Measurements from ENCODE around the gene TMEM9B. TPM values are rescaled to one million over a fixed set of nuclear protein-coding genes. Genes with fewer than 3 reads are reported as not detected.
"Not testable (repeated sequence)": the region's sequence is repeated elsewhere in the genome, so short reads cannot be mapped to it uniquely, and the experiment has no call there.

The TMEM9B gene
- total RNA-seq, 3 donors from 2014 or later, result 37.1 to 68.8 (median 47.5) TPM

- no peak overlapping the region for H3K4me3 ChIP-seq
- no peak overlapping the region for H3K27ac ChIP-seq
- no peaks in the 10 kb centered on the region for H3K9me3 ChIP-seq
- intact Hi-C loops (cut with DNase I; ENCODE audit: low total_unique reads), result no loop called here
- H3K36me3 ChIP-seq, result no peaks in the 10 kb centered on the region
- TF ChIP-seq CTCF (IDR thresholded peaks at IDR 0.05) (no peak), POLR2AphosphoS5 (IDR thresholded peaks at IDR 0.05) (no peak), POLR2A (IDR thresholded peaks at IDR 0.05) (no peak)
- no peaks in the 10 kb centered on the region for H3K27me3 ChIP-seq
- no peak for DNase-seq (ENCODE audit: low spot score in 2 of 2)
- no peaks in the 10 kb centered on the region for H3K4me1 ChIP-seq
Observed at GRCh38 chr11:8987446-8987845, 23.2 kb upstream of the TMEM9B start.

- intact Hi-C loops (cut with DNase I; ENCODE audit: low total_unique reads), result not testable (repeated sequence)
Observed at GRCh38 chr11:8986772-8987171, 22.5 kb upstream of the TMEM9B start.

GRCh38 chr11:8985462-8985861 lies 21.2 kb upstream of the TMEM9B start:
- no peak for TF ChIP-seq POLR2AphosphoS5 (IDR thresholded peaks at IDR 0.05)
- no peak for TF ChIP-seq POLR2A (IDR thresholded peaks at IDR 0.05)
- TF ChIP-seq CTCF (IDR thresholded peaks at IDR 0.05), result no peak
- Histone ChIP-seq H3K27ac (no peak overlapping the region), H3K4me1 (no peaks in the 10 kb centered on the region), H3K4me3 (no peak overlapping the region), H3K9me3 (no peaks in the 10 kb centered on the region), H3K36me3 (no peaks in the 10 kb centered on the region), H3K27me3 (no peaks in the 10 kb centered on the region)
- DNase-seq (ENCODE audit: low spot score in 2 of 2), result no peak
- intact Hi-C loops (cut with DNase I; ENCODE audit: low total_unique reads), result no loop called here

More at GRCh38 chr11:8986772-8987171, 22.5 kb upstream of the TMEM9B start:
- DNase-seq (ENCODE audit: low spot score in 2 of 2); H3K4me1 ChIP-seq; H3K4me3 ChIP-seq; H3K27ac ChIP-seq; H3K36me3 ChIP-seq; H3K27me3 ChIP-seq; H3K9me3 ChIP-seq: not testable (repeated sequence)

GRCh38 chr11:8983552-8983951 lies 19.3 kb upstream of the TMEM9B start:
- Histone ChIP-seq H3K36me3 (no peaks in the 10 kb centered on the region), H3K9me3 (no peaks in the 10 kb centered on the region), H3K27ac (no peak overlapping the region), H3K27me3 (no peaks in the 10 kb centered on the region), H3K4me1 (no peaks in the 10 kb centered on the region), H3K4me3 (no peak overlapping the region)
- intact Hi-C loops (cut with DNase I; ENCODE audit: low total_unique reads), result no loop called here
- TF ChIP-seq CTCF (IDR thresholded peaks at IDR 0.05) (no peak), POLR2A (IDR thresholded peaks at IDR 0.05) (no peak), POLR2AphosphoS5 (IDR thresholded peaks at IDR 0.05) (no peak)
- DNase-seq (ENCODE audit: low spot score in 2 of 2), result no peak

GRCh38 chr11:8980485-8980884 lies 16.2 kb upstream of the TMEM9B start:
- Histone ChIP-seq H3K4me3 (no peak overlapping the region), H3K4me1 (no peaks in the 10 kb centered on the region), H3K27ac (no peak overlapping the region), H3K36me3 (no peaks in the 10 kb centered on the region), H3K9me3 (no peaks in the 10 kb centered on the region), H3K27me3 (no peaks in the 10 kb centered on the region)
- TF ChIP-seq CTCF (IDR thresholded peaks at IDR 0.05) (no peak), POLR2A (IDR thresholded peaks at IDR 0.05) (no peak), POLR2AphosphoS5 (IDR thresholded peaks at IDR 0.05) (no peak)
- intact Hi-C loops (cut with DNase I; ENCODE audit: low total_unique reads), result no loop called here
- DNase-seq (ENCODE audit: low spot score in 2 of 2), result no peak

- H3K9me3 ChIP-seq; H3K27me3 ChIP-seq; DNase-seq (ENCODE audit: low spot score in 2 of 2); H3K4me3 ChIP-seq; H3K27ac ChIP-seq; intact Hi-C loops (cut with DNase I; ENCODE audit: low total_unique reads); H3K36me3 ChIP-seq; H3K4me1 ChIP-seq: not testable (repeated sequence)
Observed at GRCh38 chr11:8979365-8979764, 15.1 kb upstream of the TMEM9B start.
